ENCODE data around the gene NPY4R2.
"Not testable (repeated sequence)": the region's sequence is repeated elsewhere in the genome, so short reads cannot be mapped to it uniquely, and the experiment has no call there.

DNA sequence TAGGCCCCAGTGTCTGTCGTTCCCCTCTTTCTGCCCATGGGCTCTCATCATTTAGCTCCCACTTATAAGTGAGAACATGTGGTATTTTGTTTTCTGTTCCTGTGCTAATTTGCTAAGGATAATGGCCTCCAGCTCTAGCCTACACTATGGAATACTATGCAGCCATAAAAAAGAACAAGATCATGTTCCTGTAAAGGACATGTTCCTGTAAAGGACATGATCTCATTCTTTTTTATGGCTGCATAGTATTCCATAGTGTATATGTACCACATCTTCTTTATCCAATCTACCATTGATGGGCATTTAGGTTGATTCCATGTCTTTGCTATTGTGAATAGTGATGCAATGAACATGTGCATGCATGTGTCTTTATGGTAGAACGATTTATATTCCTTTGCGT is 19.2 kb downstream of the NPY4R2 start:
- TF ChIP-seq, protein P1, sequence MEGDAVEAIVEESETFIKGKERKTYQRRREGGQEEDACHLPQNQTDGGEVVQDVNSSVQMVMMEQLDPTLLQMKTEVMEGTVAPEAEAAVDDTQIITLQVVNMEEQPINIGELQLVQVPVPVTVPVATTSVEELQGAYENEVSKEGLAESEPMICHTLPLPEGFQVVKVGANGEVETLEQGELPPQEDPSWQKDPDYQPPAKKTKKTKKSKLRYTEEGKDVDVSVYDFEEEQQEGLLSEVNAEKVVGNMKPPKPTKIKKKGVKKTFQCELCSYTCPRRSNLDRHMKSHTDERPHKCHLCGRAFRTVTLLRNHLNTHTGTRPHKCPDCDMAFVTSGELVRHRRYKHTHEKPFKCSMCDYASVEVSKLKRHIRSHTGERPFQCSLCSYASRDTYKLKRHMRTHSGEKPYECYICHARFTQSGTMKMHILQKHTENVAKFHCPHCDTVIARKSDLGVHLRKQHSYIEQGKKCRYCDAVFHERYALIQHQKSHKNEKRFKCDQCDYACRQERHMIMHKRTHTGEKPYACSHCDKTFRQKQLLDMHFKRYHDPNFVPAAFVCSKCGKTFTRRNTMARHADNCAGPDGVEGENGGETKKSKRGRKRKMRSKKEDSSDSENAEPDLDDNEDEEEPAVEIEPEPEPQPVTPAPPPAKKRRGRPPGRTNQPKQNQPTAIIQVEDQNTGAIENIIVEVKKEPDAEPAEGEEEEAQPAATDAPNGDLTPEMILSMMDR (IDR thresholded peaks at IDR 0.05; ENCODE audit: poor library complexity), result not testable (repeated sequence)
- not testable (repeated sequence) for TF ChIP-seq EZH2 (IDR thresholded peaks at IDR 0.05; ENCODE audit: borderline replicate concordance); EZH2phosphoT487 (IDR thresholded peaks at IDR 0.05; ENCODE audit: low read depth, severe bottlenecking, unreplicated experiment)
